ENCODE measurements around the gene SUMO3.
A peak's percentile ranks its signal among the peaks of the same experiment; 100 is the strongest.

The SUMO3 gene

GRCh38 chr21:44858791-44859190, 40.9 kb upstream of the SUMO3 start:
- H3K27me3 Mint-ChIP-seq (ENCODE audit: low read depth, poor library complexity) = no peaks in the 10 kb centered on the region
- no peaks in the 10 kb centered on the region for H3K9me3 Mint-ChIP-seq
- no peak overlapping the region for H3K27ac Mint-ChIP-seq
- no peak overlapping the region for H3K4me3 Mint-ChIP-seq
- peaks cover 9% of the 10 kb centered on the region for H3K4me1 Mint-ChIP-seq
- no peak for DNase-seq
- peaks cover 75% of the 10 kb centered on the region for H3K36me3 Mint-ChIP-seq (ENCODE audit: low read depth)
- no peak for TF ChIP-seq CTCF (IDR thresholded peaks at IDR 0.05)

GRCh38 chr21:44858291-44858690, 40.4 kb upstream of the SUMO3 start:
- no peak for TF ChIP-seq CTCF (IDR thresholded peaks at IDR 0.05)
- Mint-ChIP-seq H3K27me3 (ENCODE audit: low read depth, poor library complexity) (no peaks in the 10 kb centered on the region), H3K36me3 (ENCODE audit: low read depth) (peaks cover 74% of the 10 kb centered on the region), H3K4me3 (no peak overlapping the region), H3K27ac (no peak overlapping the region), H3K9me3 (no peaks in the 10 kb centered on the region), H3K4me1 (peaks cover 9% of the 10 kb centered on the region)
- DNase-seq = no peak

- peaks cover 9% of the 10 kb centered on the region for H3K4me1 Mint-ChIP-seq
- no peaks in the 10 kb centered on the region for H3K9me3 Mint-ChIP-seq
- no peaks in the 10 kb centered on the region for H3K27me3 Mint-ChIP-seq (ENCODE audit: low read depth, poor library complexity)
- H3K4me3 Mint-ChIP-seq = no peak overlapping the region
- DNase-seq = no peak
- no peak overlapping the region for H3K27ac Mint-ChIP-seq
- peaks cover 76% of the 10 kb centered on the region for H3K36me3 Mint-ChIP-seq (ENCODE audit: low read depth)
- TF ChIP-seq CTCF (IDR thresholded peaks at IDR 0.05) = no peak
Measured at GRCh38 chr21:44857127-44857892, 39.4 kb upstream of the SUMO3 start.

- TF ChIP-seq CTCF (IDR thresholded peaks at IDR 0.05) = no peak
- Mint-ChIP-seq H3K9me3 (no peaks in the 10 kb centered on the region), H3K36me3 (ENCODE audit: low read depth) (peaks cover 74% of the 10 kb centered on the region), H3K27me3 (ENCODE audit: low read depth, poor library complexity) (no peaks in the 10 kb centered on the region), H3K4me3 (no peak overlapping the region), H3K27ac (peak overlapping the region; percentile 26), H3K4me1 (peaks cover under 1% of the 10 kb centered on the region)
- no peak for DNase-seq
Measured at GRCh38 chr21:44856131-44856530, 38.3 kb upstream of the SUMO3 start.

GRCh38 chr21:44855572-44855971, 37.7 kb upstream of the SUMO3 start:
- Mint-ChIP-seq H3K4me1 (no peaks in the 10 kb centered on the region), H3K36me3 (ENCODE audit: low read depth) (peaks cover 73% of the 10 kb centered on the region), H3K27me3 (ENCODE audit: low read depth, poor library complexity) (no peaks in the 10 kb centered on the region), H3K27ac (no peak overlapping the region), H3K4me3 (no peak overlapping the region), H3K9me3 (no peaks in the 10 kb centered on the region)
- TF ChIP-seq CTCF (IDR thresholded peaks at IDR 0.05) = no peak
- no peak for DNase-seq
